ENCODE data around the gene SHH. TPM values are rescaled to one million over a fixed set of nuclear protein-coding genes. Genes with fewer than 3 reads are reported as not detected.

Gene SHH
- total and polyA plus RNA-seq, 2 donors: 8.6 to 13.8 TPM

- Histone ChIP-seq H3K4me3 (ENCODE audit: low read depth, low read length) (no peak overlapping the region), H3K36me3 (ENCODE audit: insufficient read depth) (no peaks in the 10 kb centered on the region), H3K27ac (ENCODE audit: low read depth) (no peak overlapping the region), H3K4me1 (ENCODE audit: insufficient read depth) (no peaks in the 10 kb centered on the region)
- DNase-seq (ENCODE audit: extremely low spot score): no peak
- 74% methylated on average over 28 of the region's 28 CpGs for WGBS
Observed at GRCh38 chr7:155836216-155837125, 24.2 kb upstream of the SHH start.

DNA sequence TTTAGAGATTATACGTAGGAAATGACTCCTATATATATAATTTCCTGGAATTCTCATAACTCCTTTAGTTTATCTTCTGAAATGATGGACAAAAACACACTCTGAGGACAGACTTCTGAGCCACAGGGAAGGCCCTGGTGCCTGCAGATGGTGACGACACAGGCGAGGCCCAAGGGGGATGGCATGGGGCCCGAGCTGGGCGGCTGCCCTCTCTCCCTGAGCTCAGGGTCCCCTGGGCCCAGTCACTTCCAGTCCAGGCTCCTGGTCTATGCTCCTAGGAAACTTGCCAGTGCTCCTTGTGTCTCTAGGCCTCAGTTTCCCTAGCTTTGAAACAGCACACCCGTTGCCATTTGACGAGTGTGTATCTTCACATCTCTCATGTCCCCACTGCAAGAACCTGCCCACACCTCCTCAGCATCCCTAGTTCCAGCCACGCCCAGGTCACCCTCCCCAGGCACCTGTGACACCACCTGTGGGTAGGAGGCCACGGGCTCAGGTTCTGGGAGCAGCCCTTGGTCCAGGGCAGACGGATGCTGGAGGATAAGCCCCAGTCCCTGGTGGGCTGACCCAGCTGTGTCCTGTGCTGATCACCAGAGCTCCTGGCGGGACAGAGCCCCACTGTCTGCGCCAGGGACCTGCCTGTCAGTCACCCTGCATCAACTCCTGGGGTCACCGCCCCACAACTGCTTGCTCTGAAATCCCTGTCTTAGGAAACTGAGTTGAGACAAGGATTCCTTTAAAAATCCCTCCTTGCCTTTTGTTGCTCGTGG, 23.4 kb upstream of the SHH start:
- no peaks in the 10 kb centered on the region for H3K4me1 ChIP-seq (ENCODE audit: insufficient read depth)
- no peaks in the 10 kb centered on the region for H3K36me3 ChIP-seq (ENCODE audit: insufficient read depth)
- no peak overlapping the region for H3K27ac ChIP-seq (ENCODE audit: low read depth)
- no peak for DNase-seq (ENCODE audit: extremely low spot score)
- 77% methylated on average over 14 of the region's 14 CpGs for WGBS
- no peak overlapping the region for H3K4me3 ChIP-seq (ENCODE audit: low read depth, low read length)

- WGBS: 84% methylated on average over 16 of the region's 16 CpGs
- H3K36me3 ChIP-seq (ENCODE audit: insufficient read depth): no peaks in the 10 kb centered on the region
- DNase-seq (ENCODE audit: extremely low spot score): no peak
Observed at GRCh38 chr7:155834486-155835048, 22.3 kb upstream of the SHH start.

GRCh38 chr7:155833651-155834050, 21.4 kb upstream of the SHH start:
- WGBS: 74% methylated on average over 13 of the region's 13 CpGs
- H3K27ac ChIP-seq (ENCODE audit: low read depth): no peak overlapping the region
- DNase-seq (ENCODE audit: extremely low spot score): no peak

More at GRCh38 chr7:155834486-155835048, 22.3 kb upstream of the SHH start:
- no peak overlapping the region for H3K4me3 ChIP-seq (ENCODE audit: low read depth, low read length)
- no peaks in the 10 kb centered on the region for H3K4me1 ChIP-seq (ENCODE audit: insufficient read depth)
- H3K27ac ChIP-seq (ENCODE audit: low read depth): no peak overlapping the region

DNA sequence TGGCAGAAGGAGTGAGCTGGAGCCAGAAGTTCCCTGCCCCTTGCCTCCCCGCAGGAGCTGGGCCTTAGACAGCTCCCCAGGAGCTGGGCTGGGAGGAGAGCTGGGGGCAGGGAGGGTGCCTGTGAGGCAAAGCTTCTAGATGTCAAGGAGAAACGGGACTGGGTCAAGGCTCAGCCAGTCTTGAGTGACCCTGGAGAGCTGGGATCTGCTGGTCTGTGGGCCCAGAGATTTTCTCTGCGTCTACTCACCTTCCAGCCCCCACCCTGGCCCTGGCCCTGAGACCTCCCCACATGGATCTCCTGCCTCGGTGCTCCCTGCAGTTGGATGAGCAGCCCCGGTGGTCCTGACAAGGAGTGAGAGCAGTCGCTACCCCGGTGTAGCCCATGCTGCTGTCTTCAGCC, 20.3 kb upstream of the SHH start:
- no peak overlapping the region for H3K27ac ChIP-seq (ENCODE audit: low read depth)
- H3K4me3 ChIP-seq (ENCODE audit: low read depth, low read length): no peak overlapping the region
- WGBS: 77% methylated on average over 7 of the region's 7 CpGs
- no peak for DNase-seq (ENCODE audit: extremely low spot score)
- H3K36me3 ChIP-seq (ENCODE audit: insufficient read depth): no peaks in the 10 kb centered on the region
- no peaks in the 10 kb centered on the region for H3K4me1 ChIP-seq (ENCODE audit: insufficient read depth)

More at GRCh38 chr7:155833651-155834050, 21.4 kb upstream of the SHH start:
- Histone ChIP-seq H3K4me1 (ENCODE audit: insufficient read depth) (no peaks in the 10 kb centered on the region), H3K36me3 (ENCODE audit: insufficient read depth) (no peaks in the 10 kb centered on the region), H3K4me3 (ENCODE audit: low read depth, low read length) (no peak overlapping the region)

- H3K36me3 ChIP-seq (ENCODE audit: insufficient read depth): no peaks in the 10 kb centered on the region
- DNase-seq (ENCODE audit: extremely low spot score): no peak
- no peak overlapping the region for H3K27ac ChIP-seq (ENCODE audit: low read depth)
- H3K4me1 ChIP-seq (ENCODE audit: insufficient read depth): no peaks in the 10 kb centered on the region
- WGBS: 77% methylated on average over 18 of the region's 18 CpGs
- H3K4me3 ChIP-seq (ENCODE audit: low read depth, low read length): no peak overlapping the region
Observed at GRCh38 chr7:155831807-155832524, 19.7 kb upstream of the SHH start.

- Histone ChIP-seq H3K4me1 (ENCODE audit: insufficient read depth) (no peaks in the 10 kb centered on the region), H3K4me3 (ENCODE audit: low read depth, low read length) (no peak overlapping the region), H3K27ac (ENCODE audit: low read depth) (no peak overlapping the region), H3K36me3 (ENCODE audit: insufficient read depth) (no peaks in the 10 kb centered on the region)
- DNase-seq (ENCODE audit: extremely low spot score): no peak
- 84% methylated on average over 46 of the region's 46 CpGs for WGBS
Observed at GRCh38 chr7:155830961-155831806, 18.9 kb upstream of the SHH start.

- WGBS: 74% methylated on average over 17 of the region's 17 CpGs
Observed at GRCh38 chr7:155829796-155830470, 17.7 kb upstream of the SHH start.

DNA sequence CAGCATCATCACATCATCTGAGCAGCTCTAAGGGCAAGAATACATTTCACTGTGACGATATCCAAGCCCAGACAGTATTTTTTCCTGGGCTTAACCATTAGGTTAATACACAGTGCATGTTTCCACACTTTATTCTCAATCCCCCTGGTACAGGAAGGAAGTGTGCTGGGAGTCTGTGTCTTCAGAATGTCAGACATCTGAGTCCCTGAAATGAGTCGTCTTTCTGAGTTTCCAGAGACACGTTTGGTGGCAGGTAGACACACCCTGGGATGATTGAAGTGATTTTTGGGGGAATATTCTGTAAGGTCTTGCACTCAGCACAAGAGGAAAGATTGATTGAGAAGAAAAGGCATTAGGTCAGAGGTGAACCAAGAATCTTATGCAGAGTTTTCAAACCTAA, 13.1 kb upstream of the SHH start:
- Histone ChIP-seq H3K4me3 (ENCODE audit: low read depth, low read length) (no peak overlapping the region), H3K4me1 (ENCODE audit: insufficient read depth) (no peaks in the 10 kb centered on the region), H3K36me3 (ENCODE audit: insufficient read depth) (no peaks in the 10 kb centered on the region), H3K27ac (ENCODE audit: low read depth) (no peak overlapping the region)
- 44% methylated on average over 3 of the region's 3 CpGs for WGBS
- DNase-seq (ENCODE audit: extremely low spot score): no peak

More at GRCh38 chr7:155829796-155830470, 17.7 kb upstream of the SHH start:
- Histone ChIP-seq H3K4me1 (ENCODE audit: insufficient read depth) (no peaks in the 10 kb centered on the region), H3K27ac (ENCODE audit: low read depth) (no peak overlapping the region), H3K4me3 (ENCODE audit: low read depth, low read length) (no peak overlapping the region), H3K36me3 (ENCODE audit: insufficient read depth) (no peaks in the 10 kb centered on the region)
- no peak for DNase-seq (ENCODE audit: extremely low spot score)

DNA sequence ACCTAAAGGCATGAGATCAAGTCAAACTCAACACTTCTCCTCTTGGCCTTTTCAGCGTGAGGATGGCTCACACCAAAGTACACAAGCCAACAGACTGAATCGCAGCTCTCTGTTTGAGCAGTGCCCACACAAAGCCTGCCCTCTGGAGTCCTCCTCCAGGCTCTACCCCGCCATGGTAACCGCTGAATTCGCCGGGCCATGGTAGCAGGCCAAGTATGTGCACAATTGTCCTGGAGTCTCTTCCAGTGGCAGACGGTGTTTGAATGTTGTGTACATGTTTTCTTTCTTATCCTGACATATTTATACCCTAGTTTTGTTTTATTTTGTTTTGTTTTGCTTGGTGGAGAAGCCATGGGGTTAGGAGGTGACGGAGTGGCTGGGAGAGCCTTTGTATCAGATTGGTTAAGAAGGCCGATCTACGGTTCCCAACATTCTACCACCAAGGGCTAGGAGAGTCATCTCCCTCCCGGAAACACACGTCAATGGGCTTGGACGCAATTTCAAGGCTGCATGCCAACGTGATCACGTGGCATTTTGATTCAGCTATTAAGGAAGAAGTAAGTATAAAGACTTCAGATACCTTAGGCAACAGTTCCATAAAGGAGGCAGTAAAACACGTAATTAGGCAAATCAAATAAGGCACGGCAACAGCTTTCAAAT, 12.1 kb upstream of the SHH start:
- Histone ChIP-seq H3K4me3 (ENCODE audit: low read depth, low read length) (no peak overlapping the region), H3K27ac (ENCODE audit: low read depth) (no peak overlapping the region), H3K36me3 (ENCODE audit: insufficient read depth) (no peaks in the 10 kb centered on the region), H3K4me1 (ENCODE audit: insufficient read depth) (no peaks in the 10 kb centered on the region)
- DNase-seq (ENCODE audit: extremely low spot score): no peak
- WGBS: 82% methylated on average over 17 of the region's 17 CpGs

- Histone ChIP-seq H3K36me3 (ENCODE audit: insufficient read depth) (no peaks in the 10 kb centered on the region), H3K4me3 (ENCODE audit: low read depth, low read length) (no peak overlapping the region), H3K27ac (ENCODE audit: low read depth) (no peak overlapping the region), H3K4me1 (ENCODE audit: insufficient read depth) (no peaks in the 10 kb centered on the region)
- WGBS: 85% methylated on average over 11 of the region's 11 CpGs
- DNase-seq (ENCODE audit: extremely low spot score): no peak
Observed at GRCh38 chr7:155821851-155822250, 9.6 kb upstream of the SHH start.

GRCh38 chr7:155820788-155821187, 8.5 kb upstream of the SHH start:
- Histone ChIP-seq H3K4me3 (ENCODE audit: low read depth, low read length) (no peak overlapping the region), H3K4me1 (ENCODE audit: insufficient read depth) (no peaks in the 10 kb centered on the region), H3K36me3 (ENCODE audit: insufficient read depth) (no peaks in the 10 kb centered on the region), H3K27ac (ENCODE audit: low read depth) (no peak overlapping the region)
- WGBS: 76% methylated on average over 13 of the region's 13 CpGs
- DNase-seq (ENCODE audit: extremely low spot score): no peak
